HEK293 (cell line): ENCODE measurements around the gene MAGI2.

Experiments
- CTCF ChIA-PET: fragments of 350-600 bp; formaldehyde crosslinking; extraction: SDS; loops from one replicate; lab custom pipeline; 2021; ENCODE audit warnings: antibody characterized with exemption; lab: Yijun Ruan, JAX
- POLR2A ChIA-PET: fragments of 300-600 bp; formaldehyde crosslinking; extraction: SDS; loops from one replicate; lab custom pipeline; 2020; ENCODE audit warnings: antibody characterized with exemption, inconsistent platforms; lab: Yijun Ruan, JAX
- H3K27ac ChIP-seq: fragments of 200-500 bp; sonication (Bioruptor generic); 2 replicates; pipeline ENCODE4 v1.5.1; 2014; ENCODE audit warnings: low read depth, low read length, control low read depth, inconsistent platforms; ENCODE audit errors: extremely low read depth
- H3K36me3 ChIP-seq, 2 experiments: fragments of 200-500 bp in 1 of 2; sonication (Bioruptor generic) in 1 of 2; 1 replicate in 1 of 2; 2 replicates in 1 of 2; pipeline ENCODE4 v1.5.1; 2014 to 2017; ENCODE audit warnings: inconsistent platforms in 2 of 2, low read length in 2 of 2; ENCODE audit not compliant: control insufficient read depth in 2 of 2, insufficient read depth in 1 of 2
- H3K4me1 ChIP-seq: fragments of 200-500 bp; sonication (Bioruptor generic); 2 replicates; pipeline ENCODE4 v1.5.1; 2014; ENCODE audit warnings: mild to moderate bottlenecking, low read length, inconsistent platforms; ENCODE audit not compliant: control insufficient read depth, insufficient read depth
- H3K4me3 ChIP-seq: 2 replicates; pipeline ENCODE4 v1.5.1; 2011; ENCODE audit warnings: low read depth, mild to moderate bottlenecking, control low read depth, low read length, moderate library complexity
- H3K9me3 ChIP-seq: fragments of 200-500 bp; sonication (Bioruptor generic); 2 replicates; pipeline ENCODE4 v1.5.1; 2014; ENCODE audit warnings: low read depth, low read length, inconsistent platforms; ENCODE audit not compliant: control insufficient read depth, insufficient read depth
- SCRT1 ChIP-seq: fragments of 450-650 bp; formaldehyde crosslinking; IDR thresholded peaks from 2 replicates; pipeline ENCODE4 v1.5.1; 2016; ENCODE audit warnings: missing biosample characterization, missing genetic modification characterization, borderline replicate concordance
- YY1 ChIP-seq: fragments of 450-650 bp; formaldehyde crosslinking; IDR thresholded peaks from 2 replicates; pipeline ENCODE4 v1.5.1; 2018; ENCODE audit warnings: missing biosample characterization, missing genetic modification characterization
- ZFP41 ChIP-seq: fragments of 450-650 bp; formaldehyde crosslinking; IDR thresholded peaks from 2 replicates; pipeline ENCODE4 v1.5.1; 2016; ENCODE audit warnings: missing biosample characterization, missing genetic modification characterization, borderline replicate concordance
- ZNF112 ChIP-seq: fragments of 450-650 bp; formaldehyde crosslinking; IDR thresholded peaks from 2 replicates; pipeline ENCODE4 v1.5.0; 2017; ENCODE audit warnings: missing biosample characterization, missing genetic modification characterization
- ZNF121 ChIP-seq: fragments of 450-650 bp; formaldehyde crosslinking; IDR thresholded peaks from 2 replicates; pipeline ENCODE4 v1.5.1; 2016; ENCODE audit warnings: missing biosample characterization, missing genetic modification characterization
- ZNF132 ChIP-seq: fragments of 450-650 bp; formaldehyde crosslinking; IDR thresholded peaks from 2 replicates; pipeline ENCODE4 v1.5.1; 2017; ENCODE audit warnings: missing biosample characterization, missing genetic modification characterization, borderline replicate concordance
- ZNF133 ChIP-seq: fragments of 450-650 bp; formaldehyde crosslinking; IDR thresholded peaks from 2 replicates; pipeline ENCODE4 v1.5.1; 2016; ENCODE audit warnings: missing biosample characterization, missing genetic modification characterization
- ZNF202 ChIP-seq: fragments of 450-650 bp; formaldehyde crosslinking; IDR thresholded peaks from 2 replicates; pipeline ENCODE4 v1.5.1; 2016; ENCODE audit warnings: missing biosample characterization, missing genetic modification characterization, borderline replicate concordance
- ZNF266 ChIP-seq: fragments of 450-650 bp; formaldehyde crosslinking; IDR thresholded peaks from 2 replicates; pipeline ENCODE4 v1.5.1; 2016; ENCODE audit warnings: missing biosample characterization, missing genetic modification characterization, low read depth
- ZNF311 ChIP-seq: fragments of 450-650 bp; formaldehyde crosslinking; IDR thresholded peaks from 2 replicates; pipeline ENCODE4 v1.5.1; 2017; ENCODE audit warnings: missing biosample characterization, missing genetic modification characterization, borderline replicate concordance
- ZNF629 ChIP-seq: fragments of 450-650 bp; formaldehyde crosslinking; IDR thresholded peaks from 2 replicates; pipeline ENCODE4 v1.5.1; 2017; ENCODE audit warnings: missing biosample characterization, missing genetic modification characterization
- ZNF664 ChIP-seq: fragments of 450-650 bp; formaldehyde crosslinking; IDR thresholded peaks from 2 replicates; pipeline ENCODE4 v1.5.1; 2016; ENCODE audit warnings: missing biosample characterization, missing genetic modification characterization
- ZNF670 ChIP-seq: fragments of 450-650 bp; formaldehyde crosslinking; IDR thresholded peaks from 2 replicates; pipeline ENCODE4 v1.5.1; 2016; ENCODE audit warnings: missing biosample characterization, missing genetic modification characterization, low read depth
- TF ChIP-seq, protein P1 (sequence below): fragments of 450-650 bp; formaldehyde crosslinking; IDR thresholded peaks from 2 replicates; pipeline ENCODE4 v1.5.1; 2016; ENCODE audit warnings: missing biosample characterization, missing genetic modification characterization
- TF ChIP-seq, protein P2 (sequence below): fragments of 450-650 bp; formaldehyde crosslinking; IDR thresholded peaks from 2 replicates; pipeline ENCODE4 v1.5.1; 2016; ENCODE audit warnings: missing biosample characterization, missing genetic modification characterization
- TF ChIP-seq, protein P3 (sequence below): fragments of 450-650 bp; formaldehyde crosslinking; IDR thresholded peaks from 2 replicates; pipeline ENCODE4 v1.5.1; 2016; ENCODE audit warnings: missing biosample characterization, missing genetic modification characterization
- TF ChIP-seq, protein P4 (sequence below): fragments of 450-650 bp; formaldehyde crosslinking; optimal IDR thresholded peaks from 2 replicates; pipeline ENCODE3; 2016; ENCODE audit warnings: missing biosample characterization, mild to moderate bottlenecking, missing genetic modification characterization
- TF ChIP-seq, protein P5 (sequence below): fragments of 450-650 bp; formaldehyde crosslinking; IDR thresholded peaks from 2 replicates; pipeline ENCODE4 v1.5.1; 2016; ENCODE audit warnings: missing biosample characterization, missing genetic modification characterization

Gene MAGI2

DNA sequence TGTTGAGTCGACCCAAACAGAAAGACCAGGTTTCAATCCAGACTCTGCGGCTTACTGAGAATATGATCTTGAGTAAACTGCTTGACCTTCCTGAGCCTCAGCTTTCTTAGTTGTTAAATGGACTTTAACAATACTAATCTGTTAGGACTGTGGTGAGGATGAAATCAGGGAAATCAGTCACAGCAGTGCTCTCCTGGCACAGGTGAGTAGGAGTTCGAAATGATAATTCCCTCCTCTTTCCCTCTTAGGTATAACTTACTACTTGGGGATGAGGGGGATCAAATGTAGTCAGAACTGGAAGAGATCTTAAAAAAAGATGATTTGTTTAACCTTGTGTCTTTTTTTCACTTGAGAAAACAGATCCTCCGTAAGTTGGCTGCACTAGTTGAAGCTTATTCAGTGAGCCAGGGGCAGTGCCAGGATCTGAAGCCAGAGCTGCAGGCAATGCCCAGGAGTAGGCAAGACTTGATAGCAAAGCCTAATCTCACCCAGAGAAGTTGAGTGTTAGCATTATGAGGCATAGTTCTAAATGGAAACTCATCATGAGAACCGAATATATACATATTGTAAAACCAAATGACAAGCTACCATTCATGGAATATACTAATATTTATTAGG, 1.8 kb upstream of the MAGI2 start:
- no peak overlapping the region for H3K27ac ChIP-seq
- H3K4me1 ChIP-seq: peaks cover 3% of the 10 kb centered on the region
- no peak for TF ChIP-seq YY1 (tag by site-specific recombination)
- no peak for TF ChIP-seq ZNF266
- no peak for TF ChIP-seq ZNF629 (tag by site-specific recombination)
- TF ChIP-seq, protein P1, sequence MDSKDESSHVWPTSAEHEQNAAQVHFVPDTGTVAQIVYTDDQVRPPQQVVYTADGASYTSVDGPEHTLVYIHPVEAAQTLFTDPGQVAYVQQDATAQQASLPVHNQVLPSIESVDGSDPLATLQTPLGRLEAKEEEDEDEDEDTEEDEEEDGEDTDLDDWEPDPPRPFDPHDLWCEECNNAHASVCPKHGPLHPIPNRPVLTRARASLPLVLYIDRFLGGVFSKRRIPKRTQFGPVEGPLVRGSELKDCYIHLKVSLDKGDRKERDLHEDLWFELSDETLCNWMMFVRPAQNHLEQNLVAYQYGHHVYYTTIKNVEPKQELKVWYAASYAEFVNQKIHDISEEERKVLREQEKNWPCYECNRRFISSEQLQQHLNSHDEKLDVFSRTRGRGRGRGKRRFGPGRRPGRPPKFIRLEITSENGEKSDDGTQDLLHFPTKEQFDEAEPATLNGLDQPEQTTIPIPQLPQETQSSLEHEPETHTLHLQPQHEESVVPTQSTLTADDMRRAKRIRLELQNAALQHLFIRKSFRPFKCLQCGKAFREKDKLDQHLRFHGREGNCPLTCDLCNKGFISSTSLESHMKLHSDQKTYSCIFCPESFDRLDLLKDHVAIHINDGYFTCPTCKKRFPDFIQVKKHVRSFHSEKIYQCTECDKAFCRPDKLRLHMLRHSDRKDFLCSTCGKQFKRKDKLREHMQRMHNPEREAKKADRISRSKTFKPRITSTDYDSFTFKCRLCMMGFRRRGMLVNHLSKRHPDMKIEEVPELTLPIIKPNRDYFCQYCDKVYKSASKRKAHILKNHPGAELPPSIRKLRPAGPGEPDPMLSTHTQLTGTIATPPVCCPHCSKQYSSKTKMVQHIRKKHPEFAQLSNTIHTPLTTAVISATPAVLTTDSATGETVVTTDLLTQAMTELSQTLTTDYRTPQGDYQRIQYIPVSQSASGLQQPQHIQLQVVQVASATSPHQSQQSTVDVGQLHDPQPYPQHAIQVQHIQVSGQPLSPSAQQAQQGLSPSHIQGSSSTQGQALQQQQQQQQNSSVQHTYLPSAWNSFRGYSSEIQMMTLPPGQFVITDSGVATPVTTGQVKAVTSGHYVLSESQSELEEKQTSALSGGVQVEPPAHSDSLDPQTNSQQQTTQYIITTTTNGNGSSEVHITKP (tag by site-specific recombination): no peak
- TF ChIP-seq, protein P2, sequence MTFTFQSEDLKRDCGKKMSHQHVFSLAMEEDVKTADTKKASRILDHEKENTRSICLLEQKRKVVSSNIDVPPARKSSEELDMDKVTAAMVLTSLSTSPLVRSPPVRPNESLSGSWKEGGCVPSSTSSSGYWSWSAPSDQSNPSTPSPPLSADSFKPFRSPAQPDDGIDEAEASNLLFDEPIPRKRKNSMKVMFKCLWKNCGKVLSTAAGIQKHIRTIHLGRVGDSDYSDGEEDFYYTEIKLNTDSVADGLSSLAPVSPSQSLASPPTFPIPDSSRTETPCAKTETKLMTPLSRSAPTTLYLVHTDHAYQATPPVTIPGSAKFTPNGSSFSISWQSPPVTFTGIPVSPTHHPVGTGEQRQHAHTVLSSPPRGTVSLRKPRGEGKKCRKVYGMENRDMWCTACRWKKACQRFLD: no peak
- no peak for TF ChIP-seq ZNF664
- no peak for TF ChIP-seq ZNF112 (tag by site-specific recombination)
- TF ChIP-seq ZNF133 (tag by site-specific recombination): no peak
- TF ChIP-seq, protein P3, sequence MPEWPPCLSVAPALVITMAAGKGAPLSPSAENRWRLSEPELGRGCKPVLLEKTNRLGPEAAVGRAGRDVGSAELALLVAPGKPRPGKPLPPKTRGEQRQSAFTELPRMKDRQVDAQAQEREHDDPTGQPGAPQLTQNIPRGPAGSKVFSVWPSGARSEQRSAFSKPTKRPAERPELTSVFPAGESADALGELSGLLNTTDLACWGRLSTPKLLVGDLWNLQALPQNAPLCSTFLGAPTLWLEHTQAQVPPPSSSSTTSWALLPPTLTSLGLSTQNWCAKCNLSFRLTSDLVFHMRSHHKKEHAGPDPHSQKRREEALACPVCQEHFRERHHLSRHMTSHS: no peak
- no peak for TF ChIP-seq ZNF132 (tag by site-specific recombination)
- no peak for TF ChIP-seq SCRT1 (tag by site-specific recombination)
- no peak for TF ChIP-seq ZFP41 (tag by site-specific recombination)
- no peak for TF ChIP-seq ZNF121
- TF ChIP-seq, protein P4, sequence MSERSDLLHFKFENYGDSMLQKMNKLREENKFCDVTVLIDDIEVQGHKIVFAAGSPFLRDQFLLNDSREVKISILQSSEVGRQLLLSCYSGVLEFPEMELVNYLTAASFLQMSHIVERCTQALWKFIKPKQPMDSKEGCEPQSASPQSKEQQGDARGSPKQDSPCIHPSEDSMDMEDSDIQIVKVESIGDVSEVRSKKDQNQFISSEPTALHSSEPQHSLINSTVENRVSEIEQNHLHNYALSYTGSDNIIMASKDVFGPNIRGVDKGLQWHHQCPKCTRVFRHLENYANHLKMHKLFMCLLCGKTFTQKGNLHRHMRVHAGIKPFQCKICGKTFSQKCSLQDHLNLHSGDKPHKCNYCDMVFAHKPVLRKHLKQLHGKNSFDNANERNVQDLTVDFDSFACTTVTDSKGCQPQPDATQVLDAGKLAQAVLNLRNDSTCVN (tag by site-specific recombination): no peak
- TF ChIP-seq ZNF202 (tag by site-specific recombination): no peak
- TF ChIP-seq ZNF670 (tag by site-specific recombination): no peak
- TF ChIP-seq, protein P5, sequence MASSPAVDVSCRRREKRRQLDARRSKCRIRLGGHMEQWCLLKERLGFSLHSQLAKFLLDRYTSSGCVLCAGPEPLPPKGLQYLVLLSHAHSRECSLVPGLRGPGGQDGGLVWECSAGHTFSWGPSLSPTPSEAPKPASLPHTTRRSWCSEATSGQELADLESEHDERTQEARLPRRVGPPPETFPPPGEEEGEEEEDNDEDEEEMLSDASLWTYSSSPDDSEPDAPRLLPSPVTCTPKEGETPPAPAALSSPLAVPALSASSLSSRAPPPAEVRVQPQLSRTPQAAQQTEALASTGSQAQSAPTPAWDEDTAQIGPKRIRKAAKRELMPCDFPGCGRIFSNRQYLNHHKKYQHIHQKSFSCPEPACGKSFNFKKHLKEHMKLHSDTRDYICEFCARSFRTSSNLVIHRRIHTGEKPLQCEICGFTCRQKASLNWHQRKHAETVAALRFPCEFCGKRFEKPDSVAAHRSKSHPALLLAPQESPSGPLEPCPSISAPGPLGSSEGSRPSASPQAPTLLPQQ (tag by site-specific recombination): no peak
- no peak for TF ChIP-seq ZNF311 (tag by site-specific recombination)
- POLR2A ChIA-PET: no interaction called here
- CTCF ChIA-PET: interaction anchor here (0.6 to 1.7 kb wide), 3 partner anchors 157 to 282 kb away, joined by 3 to 4 read pairs (median 3); no protein-coding TSS in a partner anchor
- H3K36me3 ChIP-seq: no peaks in the 10 kb centered on the region
- H3K9me3 ChIP-seq: no peaks in the 10 kb centered on the region
- H3K4me3 ChIP-seq: no peak overlapping the region
